Smooth muscle cell (in vitro differentiated cells): ENCODE results near the gene C3orf52. TPM values are rescaled to one million over a fixed set of nuclear protein-coding genes. Genes with fewer than 3 reads are reported as not detected.

Experiments used
- DNase-seq: peaks from one replicate; lab custom pipeline; 2025; ENCODE audit not compliant: unreplicated experiment; lab: John Stamatoyannopoulos, UW
- H2AFZ ChIP-seq: fragments of 200-600 bp; sonication (generic); 2 replicates; pipeline ENCODE4 v1.6.0; 2016; ENCODE audit warnings: antibody characterized with exemption, low read depth, mild to moderate bottlenecking
- H3F3A ChIP-seq: fragments of 200-600 bp; sonication (generic); 2 replicates; pipeline ENCODE4 v1.6.0; 2017; ENCODE audit warnings: antibody characterized with exemption, low read depth
- H3K27ac ChIP-seq: fragments of 200-600 bp; sonication (generic); 2 replicates; pipeline ENCODE4 v1.5.1; 2016; ENCODE audit warnings: low read depth, mild to moderate bottlenecking
- H3K27me3 ChIP-seq: fragments of 200-600 bp; sonication (generic); 2 replicates; pipeline ENCODE4 v1.6.1; 2016; ENCODE audit warnings: low read depth, mild to moderate bottlenecking
- H3K36me3 ChIP-seq: fragments of 200-600 bp; sonication (generic); 2 replicates; pipeline ENCODE4 v1.5.1; 2016; ENCODE audit warnings: low read depth
- H3K4me1 ChIP-seq: fragments of 200-600 bp; sonication (generic); 2 replicates; pipeline ENCODE4 v1.5.1; 2016; ENCODE audit warnings: low read depth
- H3K4me2 ChIP-seq: fragments of 200-600 bp; sonication (generic); 2 replicates; pipeline ENCODE4 v1.6.0; 2016; ENCODE audit warnings: mild to moderate bottlenecking
- H3K4me3 ChIP-seq: fragments of 200-600 bp; sonication (generic); 2 replicates; pipeline ENCODE4 v1.5.1; 2016; ENCODE audit warnings: mild to moderate bottlenecking
- H3K79me2 ChIP-seq: fragments of 200-600 bp; sonication (generic); 2 replicates; pipeline ENCODE4 v1.6.0; 2016; ENCODE audit warnings: low read depth, mild to moderate bottlenecking
- H3K9ac ChIP-seq: fragments of 200-600 bp; sonication (generic); 2 replicates; pipeline ENCODE4 v1.6.0; 2016; ENCODE audit warnings: low read depth
- H3K9me3 ChIP-seq: fragments of 200-600 bp; sonication (generic); replicated peaks from 2 replicates; pipeline ENCODE4 v1.5.1; 2016; ENCODE audit warnings: low read depth
- H4K20me1 ChIP-seq: fragments of 200-600 bp; sonication (generic); 2 replicates; pipeline ENCODE4 v1.6.0; 2016; ENCODE audit warnings: low read depth
- WGBS: methylation state at CpG from one replicate; pipeline ENCODE4 v1.1.7; 2016; ENCODE audit warnings: low lambda C conversion rate; 5-methylcytosine and 5-hydroxymethylcytosine counted together
- polyA plus RNA-seq: library from polyadenylated mRNA; unstranded; fragments of >200 nt; fragmentation: Nextera tagmentation; extraction: Ambion mirVana; gene quantifications from 2 replicates; pipeline ENCODE4 v1.2.1, GENCODE V29; 2016
- total RNA-seq: library from RNA; depleted of rRNA; stranded (reverse); fragments of >200 nt; gene quantifications from 2 replicates; pipeline ENCODE4 v1.2.3, GENCODE V29; 2014
- TF ChIP-seq, protein P1 (sequence below): fragments of 200-600 bp; sonication (generic); IDR thresholded peaks from 2 replicates; pipeline ENCODE4 v1.5.1; 2017; ENCODE audit warnings: borderline replicate concordance, mild to moderate bottlenecking, antibody characterized with exemption; ENCODE audit not compliant: insufficient read depth, poor library complexity, severe bottlenecking

Gene C3orf52
- total and polyA plus RNA-seq, 2 experiments from 2014 or later, result 4.0 to 10.2 TPM

GRCh38 chr3:112114576-112115160 is 28.5 kb downstream of the C3orf52 start:
- H3K4me1 ChIP-seq, result peaks cover 11% of the 10 kb centered on the region
- WGBS, result 99% methylated on average over 6 of the region's 6 CpGs
- TF ChIP-seq, protein P1, sequence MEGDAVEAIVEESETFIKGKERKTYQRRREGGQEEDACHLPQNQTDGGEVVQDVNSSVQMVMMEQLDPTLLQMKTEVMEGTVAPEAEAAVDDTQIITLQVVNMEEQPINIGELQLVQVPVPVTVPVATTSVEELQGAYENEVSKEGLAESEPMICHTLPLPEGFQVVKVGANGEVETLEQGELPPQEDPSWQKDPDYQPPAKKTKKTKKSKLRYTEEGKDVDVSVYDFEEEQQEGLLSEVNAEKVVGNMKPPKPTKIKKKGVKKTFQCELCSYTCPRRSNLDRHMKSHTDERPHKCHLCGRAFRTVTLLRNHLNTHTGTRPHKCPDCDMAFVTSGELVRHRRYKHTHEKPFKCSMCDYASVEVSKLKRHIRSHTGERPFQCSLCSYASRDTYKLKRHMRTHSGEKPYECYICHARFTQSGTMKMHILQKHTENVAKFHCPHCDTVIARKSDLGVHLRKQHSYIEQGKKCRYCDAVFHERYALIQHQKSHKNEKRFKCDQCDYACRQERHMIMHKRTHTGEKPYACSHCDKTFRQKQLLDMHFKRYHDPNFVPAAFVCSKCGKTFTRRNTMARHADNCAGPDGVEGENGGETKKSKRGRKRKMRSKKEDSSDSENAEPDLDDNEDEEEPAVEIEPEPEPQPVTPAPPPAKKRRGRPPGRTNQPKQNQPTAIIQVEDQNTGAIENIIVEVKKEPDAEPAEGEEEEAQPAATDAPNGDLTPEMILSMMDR, result no peak
- no peaks in the 10 kb centered on the region for H3F3A ChIP-seq
- H3K27ac ChIP-seq, result no peak overlapping the region
- DNase-seq, result no peak
- no peaks in the 10 kb centered on the region for H3K79me2 ChIP-seq
- H3K4me3 ChIP-seq, result no peak overlapping the region
- no peak overlapping the region for H2AFZ ChIP-seq
- H3K4me2 ChIP-seq, result no peak overlapping the region
- no peaks in the 10 kb centered on the region for H3K27me3 ChIP-seq
- H4K20me1 ChIP-seq, result no peaks in the 10 kb centered on the region
- H3K9ac ChIP-seq, result no peak overlapping the region
- H3K9me3 ChIP-seq, result no peaks in the 10 kb centered on the region
- H3K36me3 ChIP-seq, result no peaks in the 10 kb centered on the region

DNA sequence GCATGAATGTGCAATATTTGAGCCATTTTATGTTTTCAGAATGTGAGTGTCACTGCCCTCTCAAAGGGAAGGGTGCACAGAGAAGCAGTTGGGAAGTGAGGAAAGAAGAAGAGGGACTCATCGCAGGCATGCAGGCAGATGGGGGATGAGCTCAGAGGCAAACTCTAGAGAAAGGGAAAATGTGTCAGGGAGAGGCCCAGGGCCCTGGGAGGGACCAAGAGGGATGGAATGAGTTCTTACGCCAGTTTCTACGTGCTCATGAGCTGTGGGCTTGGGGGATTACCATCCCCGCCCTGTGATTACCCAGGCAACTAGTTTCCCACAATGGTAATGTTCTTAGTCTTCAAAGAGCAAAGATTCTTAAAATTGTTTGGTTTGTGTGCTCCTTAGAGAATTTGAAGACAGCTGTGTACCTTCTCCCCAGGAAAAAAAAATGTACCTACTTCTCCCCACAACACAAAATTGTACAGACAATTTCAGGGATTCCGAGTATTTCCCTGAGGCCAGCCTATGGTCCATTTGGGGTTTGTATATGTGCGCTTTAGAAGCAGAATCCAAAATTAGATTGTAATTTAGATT is 29.1 kb downstream of the C3orf52 start:
- Histone ChIP-seq H3K4me1 (peaks cover 16% of the 10 kb centered on the region), H3K79me2 (no peaks in the 10 kb centered on the region)

DNA sequence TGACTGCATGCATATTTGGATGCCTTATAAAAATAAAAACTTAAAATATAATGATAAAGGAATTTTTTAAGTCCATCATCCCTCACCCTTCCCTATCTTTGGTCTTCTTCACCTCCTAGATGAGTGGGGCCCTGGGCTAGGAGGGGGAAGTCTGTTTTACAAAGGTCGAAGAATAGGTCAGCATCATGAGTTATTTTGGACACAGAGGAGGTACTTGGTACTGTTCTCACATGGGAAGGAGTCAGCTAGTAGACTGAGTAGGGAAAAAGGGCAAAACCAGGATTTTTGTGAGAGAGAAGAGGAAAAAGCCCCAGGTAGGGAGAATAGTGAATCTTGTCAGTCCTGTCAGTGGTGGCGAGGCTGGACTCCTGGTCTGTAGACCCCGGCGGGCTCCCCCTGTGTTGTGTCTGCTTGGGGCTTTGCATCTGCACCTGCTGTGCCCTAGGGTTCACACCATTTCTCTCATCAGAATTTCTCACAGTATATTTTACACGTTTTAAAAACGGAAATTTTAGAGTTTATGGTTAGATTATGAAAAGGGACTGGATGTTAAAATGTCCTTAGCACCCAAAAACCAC is 29.7 kb downstream of the C3orf52 start:
- TF ChIP-seq, protein P1, result no peak
- no peak for DNase-seq
- Histone ChIP-seq H3K79me2 (no peaks in the 10 kb centered on the region), H3K9me3 (no peaks in the 10 kb centered on the region), H3K27me3 (no peaks in the 10 kb centered on the region), H3K4me1 (peaks cover 16% of the 10 kb centered on the region), H2AFZ (no peak overlapping the region), H3K36me3 (no peaks in the 10 kb centered on the region), H4K20me1 (no peaks in the 10 kb centered on the region), H3F3A (no peaks in the 10 kb centered on the region), H3K27ac (no peak overlapping the region), H3K9ac (no peak overlapping the region), H3K4me2 (no peak overlapping the region), H3K4me3 (no peak overlapping the region)
- WGBS, result 91% methylated on average over 6 of the region's 6 CpGs

More for the DNA sequence above, 29.1 kb downstream of the C3orf52 start:
- Histone ChIP-seq H3K4me2 (no peak overlapping the region), H3K27ac (no peak overlapping the region), H3K27me3 (no peaks in the 10 kb centered on the region), H3K9me3 (no peaks in the 10 kb centered on the region), H3F3A (no peaks in the 10 kb centered on the region), H3K9ac (no peak overlapping the region), H3K36me3 (no peaks in the 10 kb centered on the region), H2AFZ (no peak overlapping the region), H3K4me3 (no peak overlapping the region), H4K20me1 (no peaks in the 10 kb centered on the region)
- 76% methylated on average over 6 of the region's 6 CpGs for WGBS
- TF ChIP-seq, protein P1, result no peak
- no peak for DNase-seq
